ENCODE results near the gene C12orf42.
"Not testable (repeated sequence)": the region's sequence is repeated elsewhere in the genome, so short reads cannot be mapped to it uniquely, and the experiment has no call there.

Gene C12orf42

DNA sequence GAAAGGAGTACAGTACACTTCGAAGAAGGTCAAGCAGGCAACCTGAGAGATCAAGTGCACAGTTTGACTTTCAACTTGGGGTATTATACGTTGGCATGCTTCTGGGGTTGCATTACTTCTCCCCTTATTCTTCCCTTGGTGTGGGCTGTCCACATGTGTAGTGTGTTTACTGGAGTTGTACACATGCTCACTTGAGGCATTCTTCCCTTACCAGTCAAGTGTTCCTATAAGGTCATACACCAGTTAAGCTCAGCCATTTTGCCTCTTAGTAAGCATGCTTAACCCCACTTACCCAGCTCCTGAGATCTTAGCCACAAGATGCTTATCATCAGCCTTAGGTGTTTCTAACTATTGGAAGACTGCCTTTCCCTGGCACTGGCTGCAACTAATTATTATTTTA is 63.8 kb downstream of the C12orf42 start:
- no peak for DNase-seq (ENCODE audit: low read depth)
- TF ChIP-seq, protein P1, sequence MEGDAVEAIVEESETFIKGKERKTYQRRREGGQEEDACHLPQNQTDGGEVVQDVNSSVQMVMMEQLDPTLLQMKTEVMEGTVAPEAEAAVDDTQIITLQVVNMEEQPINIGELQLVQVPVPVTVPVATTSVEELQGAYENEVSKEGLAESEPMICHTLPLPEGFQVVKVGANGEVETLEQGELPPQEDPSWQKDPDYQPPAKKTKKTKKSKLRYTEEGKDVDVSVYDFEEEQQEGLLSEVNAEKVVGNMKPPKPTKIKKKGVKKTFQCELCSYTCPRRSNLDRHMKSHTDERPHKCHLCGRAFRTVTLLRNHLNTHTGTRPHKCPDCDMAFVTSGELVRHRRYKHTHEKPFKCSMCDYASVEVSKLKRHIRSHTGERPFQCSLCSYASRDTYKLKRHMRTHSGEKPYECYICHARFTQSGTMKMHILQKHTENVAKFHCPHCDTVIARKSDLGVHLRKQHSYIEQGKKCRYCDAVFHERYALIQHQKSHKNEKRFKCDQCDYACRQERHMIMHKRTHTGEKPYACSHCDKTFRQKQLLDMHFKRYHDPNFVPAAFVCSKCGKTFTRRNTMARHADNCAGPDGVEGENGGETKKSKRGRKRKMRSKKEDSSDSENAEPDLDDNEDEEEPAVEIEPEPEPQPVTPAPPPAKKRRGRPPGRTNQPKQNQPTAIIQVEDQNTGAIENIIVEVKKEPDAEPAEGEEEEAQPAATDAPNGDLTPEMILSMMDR (IDR thresholded peaks at IDR 0.05; ENCODE audit: control insufficient read depth, insufficient read depth, low read depth, low read length, missing control alignments), result no peak
- no peak overlapping the region for H3K4me3 ChIP-seq (ENCODE audit: control insufficient read depth, low read depth, low read length)

GRCh38 chr12:103431387-103431786 is 64.4 kb downstream of the C12orf42 start:
- no peak for DNase-seq (ENCODE audit: low read depth)
- H3K4me3 ChIP-seq (ENCODE audit: control insufficient read depth, low read depth, low read length), result no peak overlapping the region
- TF ChIP-seq, protein P1 (IDR thresholded peaks at IDR 0.05; ENCODE audit: control insufficient read depth, insufficient read depth, low read depth, low read length, missing control alignments), result no peak

GRCh38 chr12:103425674-103426073 is 70.1 kb downstream of the C12orf42 start:
- H3K4me3 ChIP-seq (ENCODE audit: control insufficient read depth, low read depth, low read length); DNase-seq (ENCODE audit: low read depth): not testable (repeated sequence)

DNA sequence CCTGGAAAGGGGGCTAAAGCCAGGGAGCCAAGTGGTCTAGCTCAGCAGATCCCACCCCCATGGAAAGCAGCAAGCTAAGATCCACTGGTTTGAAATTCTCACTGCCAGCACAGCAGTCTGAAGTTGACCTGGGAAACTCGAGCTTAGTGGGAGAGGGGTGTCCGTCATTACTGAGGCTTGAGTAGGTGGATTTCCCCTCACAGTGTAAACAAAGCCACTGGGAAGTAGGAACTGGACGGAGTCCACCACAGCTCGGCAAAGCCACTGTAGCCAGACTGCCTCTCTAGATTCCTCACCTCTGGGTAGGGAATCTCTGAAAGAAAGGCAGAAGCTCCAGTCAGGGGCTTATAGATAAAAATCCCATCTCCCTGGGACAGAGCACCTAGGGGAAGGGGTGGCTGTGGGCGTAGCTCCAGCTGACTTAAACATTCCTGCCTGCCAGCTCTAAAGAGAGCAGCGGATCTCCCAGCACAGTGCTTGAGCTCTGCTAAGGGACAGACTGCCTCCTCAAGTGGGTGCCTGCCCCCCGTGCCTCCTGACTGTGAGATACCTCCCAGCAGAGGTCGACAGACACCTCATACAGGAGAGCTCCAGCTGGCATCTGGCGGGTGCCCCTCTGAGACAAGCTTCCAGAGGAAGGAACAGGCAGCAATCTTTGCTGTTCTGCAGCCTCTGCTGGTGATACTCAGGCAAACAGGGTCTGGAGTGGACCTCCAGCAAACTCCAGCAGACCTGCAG is 70.8 kb downstream of the C12orf42 start:
- H3K4me3 ChIP-seq (ENCODE audit: control insufficient read depth, low read depth, low read length); DNase-seq (ENCODE audit: low read depth): not testable (repeated sequence)

- TF ChIP-seq, protein P1 (IDR thresholded peaks at IDR 0.05; ENCODE audit: control insufficient read depth, insufficient read depth, low read depth, low read length, missing control alignments), result no peak
- H3K4me3 ChIP-seq (ENCODE audit: control insufficient read depth, low read depth, low read length), result no peak overlapping the region
- DNase-seq (ENCODE audit: low read depth), result no peak
Measured at GRCh38 chr12:103423516-103423910, 72.3 kb downstream of the C12orf42 start.

DNA sequence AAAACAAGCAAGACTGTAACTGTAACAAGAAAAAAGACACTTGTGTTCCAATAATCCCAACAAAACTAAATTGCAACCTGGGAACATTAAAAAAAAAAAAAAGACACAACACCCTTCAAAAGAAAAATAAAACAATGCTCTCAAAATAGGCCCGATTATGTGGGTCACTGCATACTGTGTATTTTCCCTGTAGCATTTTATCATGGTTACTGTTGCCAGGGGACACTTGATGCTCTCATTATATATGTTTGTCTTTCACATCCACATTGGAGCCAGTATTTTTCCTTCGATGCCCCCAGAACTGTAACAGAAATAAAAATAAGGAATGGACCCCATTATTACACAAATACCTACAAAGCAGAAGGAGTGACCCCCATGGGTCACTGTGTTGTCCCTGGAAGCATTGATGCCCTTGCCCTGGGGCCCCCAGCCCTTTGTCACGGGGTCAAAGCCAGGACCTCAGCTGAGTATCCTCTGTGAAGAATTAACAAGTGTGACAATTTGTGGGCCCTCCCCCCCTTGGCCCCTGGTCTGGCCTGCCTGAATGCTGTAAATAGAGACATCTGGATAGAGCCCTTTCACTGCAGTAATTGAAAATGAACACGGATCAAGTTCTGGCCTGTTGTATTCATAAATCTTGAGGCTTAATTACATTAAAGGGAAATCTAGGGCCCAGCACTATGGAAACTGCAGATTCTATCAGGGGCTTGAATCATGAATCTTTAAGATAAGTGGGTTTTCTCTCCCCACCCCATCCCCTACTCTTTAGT is 72.8 kb downstream of the C12orf42 start:
- TF ChIP-seq, protein P1 (IDR thresholded peaks at IDR 0.05; ENCODE audit: control insufficient read depth, insufficient read depth, low read depth, low read length, missing control alignments), result no peak
- DNase-seq (ENCODE audit: low read depth), result no peak
- H3K4me3 ChIP-seq (ENCODE audit: control insufficient read depth, low read depth, low read length), result no peak overlapping the region

DNA sequence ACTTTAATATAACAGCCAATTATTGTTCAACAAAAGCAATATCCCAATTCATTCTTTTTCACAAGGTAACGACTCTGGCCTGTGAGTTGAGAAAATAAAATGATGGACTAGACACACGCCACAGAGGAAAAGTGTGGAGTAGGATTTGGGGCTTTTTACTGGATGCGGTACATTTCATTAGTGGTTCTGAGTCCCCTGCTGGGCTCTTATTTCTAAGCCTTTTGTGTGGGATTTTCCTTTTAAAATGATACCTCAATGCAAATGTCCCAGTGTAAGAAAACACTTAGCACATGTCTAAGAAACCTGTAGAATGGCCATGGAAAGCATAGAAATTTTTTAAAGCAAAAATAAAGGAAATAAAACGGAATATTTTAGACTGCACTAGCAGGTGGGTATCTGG is 73.4 kb downstream of the C12orf42 start:
- DNase-seq (ENCODE audit: low read depth), result no peak
- TF ChIP-seq, protein P1 (IDR thresholded peaks at IDR 0.05; ENCODE audit: control insufficient read depth, insufficient read depth, low read depth, low read length, missing control alignments), result no peak
- no peak overlapping the region for H3K4me3 ChIP-seq (ENCODE audit: control insufficient read depth, low read depth, low read length)
